GM12891 (cell line): ENCODE data around the gene ALG9.

ENCODE experiments used
- PAX5 ChIP-seq: IDR thresholded peaks from 2 replicates; pipeline ENCODE4 v1.6.1; 2011; ENCODE audit warnings: low read length, moderate library complexity, mild to moderate bottlenecking; ENCODE audit not compliant: insufficient read depth, severe bottlenecking
- POLR2A ChIP-seq: IDR thresholded peaks from 2 replicates; pipeline ENCODE4 v1.6.1; 2011; ENCODE audit warnings: low read depth, low read length, control low read depth
- POLR2AphosphoS5 ChIP-seq: IDR thresholded peaks from 2 replicates; pipeline ENCODE4 v1.6.1; 2011; ENCODE audit warnings: low read depth, low read length, control low read depth
- POU2F2 ChIP-seq: IDR thresholded peaks from 2 replicates; pipeline ENCODE4 v1.6.1; 2011; ENCODE audit warnings: low read depth, mild to moderate bottlenecking, control low read depth, low read length, moderate library complexity
- TAF1 ChIP-seq: IDR thresholded peaks from 2 replicates; pipeline ENCODE4 v1.6.1; 2011; ENCODE audit warnings: low read depth, low read length, control low read depth

- TF ChIP-seq POLR2A (no peak), TAF1 (no peak), POLR2AphosphoS5 (no peak), PAX5 (no peak), POU2F2 (no peak)
These were observed 86.3 kb downstream of the ALG9 start for GRCh38 chr11:111785076-111785475.
